DMS114 treated with DMSO at 0.1 percent for 48 hours (cell line): ENCODE results near the gene C17orf50.

Experiments
- DNase-seq: peaks from one replicate; lab custom pipeline; 2025; ENCODE audit not compliant: unreplicated experiment; lab: John Stamatoyannopoulos, UW

The C17orf50 gene

DNA sequence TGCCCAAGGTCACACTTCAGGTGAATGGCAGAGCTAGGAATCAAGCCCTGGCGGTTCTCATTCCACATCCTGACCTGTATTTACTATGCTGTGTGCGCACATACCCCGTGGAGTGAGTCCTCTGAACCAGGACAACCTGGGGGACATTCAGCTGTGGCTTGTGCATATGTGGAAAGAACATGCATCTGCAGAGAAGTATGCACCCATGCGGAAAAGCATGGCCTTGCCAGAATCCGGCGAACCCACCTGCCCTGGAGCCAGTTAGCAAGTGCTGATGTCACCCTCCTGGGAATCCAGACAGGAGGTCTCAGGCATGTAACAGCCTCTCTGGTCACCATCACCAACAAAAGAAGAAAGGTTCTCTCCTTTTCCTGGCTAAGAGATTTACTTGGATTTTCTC, 27.3 kb upstream of the C17orf50 start:
- DNase-seq: no peak

DNA sequence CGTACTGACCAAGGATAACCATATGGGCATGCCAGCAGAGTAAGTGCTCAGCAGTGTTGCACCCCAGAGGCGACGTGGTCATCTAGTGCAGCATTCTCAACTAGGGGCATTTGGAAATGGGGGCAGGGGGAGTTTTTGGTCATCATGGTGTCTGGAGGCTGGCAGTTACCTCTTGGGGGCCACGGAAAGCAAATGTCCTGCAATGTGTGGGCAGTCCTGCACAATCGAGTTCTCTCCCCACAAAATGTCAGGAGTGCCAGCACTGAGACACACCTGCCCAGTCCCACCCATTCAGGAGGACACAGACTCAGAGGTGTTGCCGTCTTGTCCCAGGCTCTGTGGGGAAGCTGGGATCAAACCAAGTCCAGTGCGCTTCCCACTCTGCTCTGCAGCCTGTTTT, 26.3 kb upstream of the C17orf50 start:
- no peak for DNase-seq

DNA sequence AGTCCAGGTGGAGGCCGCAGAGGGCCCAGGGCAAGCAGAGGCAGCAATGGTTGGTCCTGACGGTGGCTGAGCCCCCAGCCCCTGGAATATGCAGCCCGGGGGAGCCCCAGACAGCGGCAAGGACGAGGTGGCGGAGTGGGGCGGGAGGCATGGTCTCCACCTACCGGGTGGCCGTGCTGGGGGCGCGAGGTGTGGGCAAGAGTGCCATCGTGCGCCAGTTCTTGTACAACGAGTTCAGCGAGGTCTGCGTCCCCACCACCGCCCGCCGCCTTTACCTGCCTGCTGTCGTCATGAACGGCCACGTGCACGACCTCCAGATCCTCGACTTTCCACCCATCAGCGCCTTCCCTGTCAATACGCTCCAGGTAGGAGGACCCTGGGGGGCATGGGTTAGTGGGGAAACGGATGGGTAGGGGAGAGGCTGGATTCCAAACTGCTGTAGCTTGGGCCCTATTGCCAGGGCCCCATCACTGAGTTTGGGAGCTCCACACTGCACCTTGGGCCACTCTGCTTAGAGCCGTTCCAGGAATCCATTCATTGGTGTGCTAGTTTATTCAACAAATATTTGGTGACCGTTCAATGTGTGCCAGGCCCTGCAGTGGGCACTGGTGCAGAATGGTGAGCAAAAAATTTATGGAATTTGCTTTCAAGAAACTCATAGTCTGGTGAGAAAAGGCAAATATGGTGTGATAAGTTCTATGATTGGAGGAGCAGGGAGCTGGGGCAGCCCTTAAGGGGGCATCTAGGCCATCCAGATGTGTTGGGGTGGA, 25.5 kb upstream of the C17orf50 start:
- no peak for DNase-seq

DNA sequence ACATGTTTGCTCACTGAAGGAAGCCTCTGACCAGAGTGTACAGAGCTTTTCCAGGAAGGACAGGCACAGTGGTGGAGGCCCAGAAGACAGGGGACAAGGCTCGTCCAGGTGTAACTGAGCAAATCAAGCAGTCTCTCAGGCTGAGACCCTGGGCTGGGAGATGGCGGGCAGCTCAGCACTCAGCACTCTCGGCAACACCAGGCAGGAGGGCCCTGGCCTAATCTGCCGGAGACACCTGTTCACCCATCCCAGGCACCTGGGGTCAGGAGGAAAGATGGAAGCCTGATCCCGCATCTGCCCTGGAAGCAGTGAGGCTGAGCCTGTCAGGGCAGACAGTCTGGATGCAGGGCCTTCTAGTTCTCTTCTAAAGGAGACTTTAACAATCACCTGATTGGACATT, 24.5 kb upstream of the C17orf50 start:
- no peak for DNase-seq

DNA sequence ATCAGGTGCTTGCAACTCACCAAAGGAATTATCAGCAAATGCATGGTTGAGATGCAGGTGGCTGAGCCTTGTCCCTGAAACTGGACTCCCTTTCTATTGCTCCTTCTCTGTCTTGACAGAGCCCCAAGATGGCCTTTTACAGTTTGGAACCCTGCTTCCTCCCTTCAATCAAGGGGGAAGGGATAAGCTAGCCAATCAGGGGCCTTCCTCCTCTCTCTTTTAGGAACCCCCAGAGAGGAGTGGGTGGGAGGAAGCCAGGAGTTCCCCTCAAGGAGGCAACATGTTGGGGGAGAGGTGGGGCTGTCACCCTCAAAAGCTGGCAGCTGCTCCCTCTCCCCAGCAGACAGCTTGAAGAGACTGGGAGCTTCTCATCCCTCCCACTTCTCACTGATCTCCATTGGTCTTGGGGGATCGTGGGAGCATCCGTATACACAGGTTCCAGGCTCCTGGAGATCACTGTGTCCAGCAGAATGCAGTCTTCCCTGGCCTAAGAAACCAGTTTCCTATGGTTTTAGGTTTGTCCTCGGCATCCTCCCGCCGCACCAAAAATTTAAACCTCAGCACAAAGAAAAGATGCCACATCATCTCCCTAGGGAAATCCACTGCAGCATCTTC, 22.1 kb upstream of the C17orf50 start:
- no peak for DNase-seq

DNA sequence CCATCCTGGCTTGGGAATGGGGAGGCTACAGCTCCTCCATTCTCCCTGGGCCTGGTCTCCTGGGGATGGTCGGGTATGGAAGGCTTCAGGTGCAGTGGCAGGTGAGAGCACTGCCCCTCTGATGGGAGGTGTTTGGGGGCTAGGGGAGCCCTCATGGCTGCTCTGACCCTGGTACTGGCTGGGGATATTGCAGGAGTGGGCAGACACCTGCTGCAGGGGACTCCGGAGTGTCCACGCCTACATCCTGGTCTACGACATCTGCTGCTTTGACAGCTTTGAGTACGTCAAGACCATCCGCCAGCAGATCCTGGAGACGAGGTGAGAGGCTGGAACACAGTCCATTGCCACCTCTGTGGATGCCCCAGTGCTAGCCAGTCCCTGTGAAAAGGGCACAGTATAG, 20.5 kb upstream of the C17orf50 start:
- DNase-seq: no peak

DNA sequence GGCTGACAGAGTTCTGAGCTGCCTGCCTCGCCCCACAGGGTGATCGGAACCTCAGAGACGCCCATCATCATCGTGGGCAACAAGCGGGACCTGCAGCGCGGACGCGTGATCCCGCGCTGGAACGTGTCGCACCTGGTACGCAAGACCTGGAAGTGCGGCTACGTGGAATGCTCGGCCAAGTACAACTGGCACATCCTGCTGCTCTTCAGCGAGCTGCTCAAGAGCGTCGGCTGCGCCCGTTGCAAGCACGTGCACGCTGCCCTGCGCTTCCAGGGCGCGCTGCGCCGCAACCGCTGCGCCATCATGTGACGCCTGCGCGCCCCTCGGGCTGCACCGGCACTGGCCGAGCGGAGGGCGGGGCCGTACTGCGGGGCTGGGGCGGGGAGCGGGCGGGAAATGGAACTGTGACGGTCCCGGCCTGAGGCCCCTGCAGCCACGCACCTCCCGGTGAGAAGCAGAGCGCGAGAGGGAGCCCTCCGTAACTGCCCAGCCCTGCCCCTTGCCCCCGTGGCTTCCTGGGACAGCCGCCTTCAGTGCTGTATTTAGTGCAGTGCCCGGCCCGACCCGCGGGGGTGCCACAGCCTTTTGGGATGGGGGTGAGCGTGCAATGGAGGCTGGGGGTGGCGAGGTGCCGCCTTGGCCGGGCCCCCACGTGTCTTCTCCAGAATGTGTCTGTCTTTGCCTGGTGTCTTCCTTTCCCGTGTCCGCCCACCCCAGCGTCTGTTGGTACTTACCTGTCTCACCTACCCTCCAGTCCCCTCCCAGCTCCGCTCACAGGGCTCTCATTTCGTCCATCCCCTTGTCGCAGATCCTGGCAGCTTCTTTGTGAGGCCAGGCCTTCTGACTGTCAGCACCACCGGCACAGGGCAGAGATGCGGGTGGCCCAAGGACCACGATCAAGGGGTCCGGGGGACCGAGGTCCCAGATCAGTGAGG, 19.4 kb upstream of the C17orf50 start:
- no peak for DNase-seq

DNA sequence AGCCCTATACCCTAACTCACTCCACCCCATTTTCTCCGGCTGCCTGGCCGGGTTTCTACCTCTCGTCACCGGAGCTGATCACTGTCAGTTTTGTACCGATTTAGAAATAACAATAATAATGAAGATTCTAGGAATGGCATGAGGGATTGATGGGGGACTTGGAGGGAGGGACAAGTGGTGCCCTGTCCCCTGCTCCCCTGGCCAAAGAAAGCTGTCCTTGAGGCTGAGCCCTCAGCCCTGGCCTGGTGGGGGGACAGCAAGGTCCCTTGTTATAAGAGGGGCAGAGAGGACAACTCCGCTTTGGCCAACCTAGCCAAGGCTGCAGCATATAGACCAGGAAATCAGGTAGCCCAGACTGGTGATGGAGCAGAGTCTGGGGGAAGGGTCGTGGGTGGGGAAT, 18.2 kb upstream of the C17orf50 start:
- no peak for DNase-seq

DNA sequence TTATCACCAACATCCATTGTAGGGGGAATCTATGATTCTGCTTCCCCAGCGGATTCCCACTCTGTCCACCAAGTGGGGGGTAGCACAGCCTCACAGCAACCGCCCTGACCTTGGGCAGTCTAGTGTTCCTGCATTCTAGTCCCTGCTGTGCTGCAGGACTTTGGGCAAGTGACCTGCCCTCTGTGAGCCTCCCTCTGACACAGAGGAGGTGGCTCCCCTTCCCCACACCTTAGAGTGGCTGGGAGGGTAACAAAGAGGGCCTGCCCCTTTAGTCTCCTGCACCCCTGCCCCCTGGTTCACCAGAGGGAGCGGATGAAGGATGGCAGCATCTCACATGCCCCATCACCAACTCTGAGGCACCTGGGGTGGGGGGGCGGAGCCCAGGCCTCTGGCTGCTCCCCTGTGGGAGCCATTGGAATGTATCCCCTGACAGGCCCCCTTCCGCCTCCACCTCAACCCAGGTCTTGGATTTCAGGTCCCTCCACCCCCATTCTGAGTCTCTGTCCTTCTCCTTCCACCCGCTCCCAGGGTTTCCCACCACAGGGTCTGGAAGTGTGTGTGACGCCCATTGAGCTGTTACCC, 17.7 kb upstream of the C17orf50 start:
- DNase-seq: no peak

DNA sequence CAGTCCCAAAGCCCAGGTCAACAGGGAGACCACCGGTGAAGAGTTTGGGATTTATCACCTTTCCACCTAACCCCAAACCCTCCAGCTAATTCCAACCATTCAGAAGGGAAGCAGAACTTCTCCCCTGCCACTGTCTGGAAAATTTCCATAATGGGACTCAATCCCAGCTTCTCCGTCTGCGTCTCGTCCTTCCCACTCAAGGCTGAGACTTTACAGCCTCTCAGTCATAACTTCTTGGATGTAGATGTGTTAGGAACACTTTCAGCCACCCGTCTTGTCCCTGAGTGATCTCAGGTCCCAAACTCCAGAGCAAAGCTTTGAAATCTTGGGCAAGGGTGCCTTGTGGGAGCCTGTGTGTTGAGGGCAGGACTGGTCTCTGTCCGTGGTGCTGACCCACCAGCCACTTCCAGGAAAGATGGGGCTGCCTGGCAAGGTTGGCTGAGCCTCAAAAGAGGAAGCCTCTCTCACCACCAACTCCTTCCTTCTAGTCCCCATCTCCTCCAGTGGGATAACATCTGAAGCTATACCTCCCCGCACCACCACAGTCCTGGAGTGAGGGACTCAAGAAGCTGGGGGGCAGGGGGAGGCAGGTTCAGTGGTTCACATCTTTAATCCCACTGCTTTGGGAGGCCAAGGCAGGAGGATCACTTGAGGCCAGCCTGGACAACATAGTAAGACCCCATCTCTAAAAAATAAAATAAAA, 16.9 kb upstream of the C17orf50 start:
- DNase-seq: no peak

DNA sequence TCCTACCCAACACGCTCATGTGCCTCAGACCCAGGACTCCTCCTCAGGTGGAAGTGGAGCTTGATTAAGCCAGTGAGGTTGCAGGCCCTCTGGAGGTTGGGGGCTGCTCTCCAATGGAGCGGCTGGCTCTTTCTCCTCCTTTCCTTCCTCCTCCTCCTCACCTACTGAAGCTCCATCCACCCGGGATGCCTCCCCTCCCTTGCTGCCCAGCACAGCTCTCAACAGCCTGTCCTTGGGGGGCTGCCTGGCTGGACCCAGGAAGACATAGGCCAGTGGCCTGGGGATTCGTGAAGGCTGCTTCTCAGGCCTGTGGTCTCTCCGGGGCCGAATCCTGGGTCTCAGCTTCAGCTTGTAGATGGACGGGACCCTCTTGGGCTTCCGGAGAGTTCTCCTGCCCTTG, 15.9 kb upstream of the C17orf50 start:
- no peak for DNase-seq

DNA sequence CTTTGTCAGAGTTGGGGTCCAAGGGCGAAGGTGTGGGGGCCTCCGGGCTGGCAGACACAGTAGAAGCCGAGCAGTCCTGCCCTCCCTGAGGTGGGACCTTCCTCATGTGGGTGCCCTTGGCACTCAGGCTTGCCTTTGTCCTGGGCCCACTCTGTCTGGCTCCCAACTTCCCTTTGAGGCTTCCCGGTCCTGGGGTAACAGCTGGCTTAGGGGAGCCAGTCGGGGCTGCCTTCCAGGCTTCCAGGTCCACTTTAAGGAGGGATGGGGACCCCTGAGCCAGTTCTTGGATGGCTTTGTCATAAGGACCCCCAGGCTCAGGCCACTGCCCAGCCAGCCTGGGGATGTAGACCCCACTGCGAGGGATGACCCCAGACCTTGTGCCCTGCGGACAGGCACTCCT, 15.4 kb upstream of the C17orf50 start:
- DNase-seq: no peak

DNA sequence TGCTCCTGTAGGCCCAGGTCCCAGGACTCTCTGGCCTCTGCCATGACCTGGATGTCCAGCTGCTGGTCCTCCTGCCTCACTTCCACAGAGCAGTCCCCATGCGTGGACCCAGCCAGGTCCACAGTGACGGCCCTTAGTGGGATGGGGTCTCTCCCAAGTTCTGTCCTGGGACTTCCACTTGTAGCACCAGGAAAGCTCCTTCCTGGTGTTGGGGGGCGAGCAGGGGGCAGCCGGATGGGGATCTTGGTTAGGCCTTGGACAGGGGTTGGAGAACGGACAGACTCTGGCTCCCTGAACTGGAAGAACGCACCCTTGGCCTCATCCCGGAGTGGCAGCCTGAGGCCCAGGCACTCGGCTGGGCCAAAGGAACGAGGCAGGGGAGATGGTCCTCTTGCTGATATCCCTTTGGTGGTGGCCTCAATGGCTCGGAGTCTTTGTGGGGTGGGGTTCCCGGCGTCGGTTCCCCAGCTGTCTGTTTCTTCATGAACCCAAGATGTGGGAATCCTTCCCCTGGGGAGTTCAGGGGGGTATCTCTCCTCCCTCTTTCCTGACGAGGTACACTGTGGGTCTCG, 14.9 kb upstream of the C17orf50 start:
- no peak for DNase-seq

DNA sequence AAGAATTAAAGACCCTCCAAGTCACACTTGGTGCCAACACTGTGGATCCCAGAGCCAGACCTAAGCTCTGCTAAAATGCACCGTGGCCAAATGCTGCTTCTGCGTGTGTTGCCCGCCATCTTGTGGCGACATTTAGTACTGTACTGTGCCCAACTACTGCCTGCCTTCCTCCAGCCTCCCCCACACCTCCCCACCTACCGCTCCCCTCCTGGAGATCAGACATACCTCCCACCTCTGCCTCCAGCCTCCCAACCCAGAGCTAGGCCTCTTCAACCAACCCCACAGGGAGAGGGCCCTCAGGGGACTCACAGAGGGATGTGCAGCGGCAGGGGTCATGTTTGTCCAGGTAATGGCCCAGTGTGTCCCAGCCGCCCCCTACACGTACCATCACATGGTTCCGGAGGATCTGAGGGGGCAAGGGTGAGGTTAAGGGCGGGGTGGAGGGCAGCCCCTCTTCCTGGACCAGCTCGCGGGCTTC, 13.1 kb upstream of the C17orf50 start:
- peak; percentile 68 for DNase-seq

DNA sequence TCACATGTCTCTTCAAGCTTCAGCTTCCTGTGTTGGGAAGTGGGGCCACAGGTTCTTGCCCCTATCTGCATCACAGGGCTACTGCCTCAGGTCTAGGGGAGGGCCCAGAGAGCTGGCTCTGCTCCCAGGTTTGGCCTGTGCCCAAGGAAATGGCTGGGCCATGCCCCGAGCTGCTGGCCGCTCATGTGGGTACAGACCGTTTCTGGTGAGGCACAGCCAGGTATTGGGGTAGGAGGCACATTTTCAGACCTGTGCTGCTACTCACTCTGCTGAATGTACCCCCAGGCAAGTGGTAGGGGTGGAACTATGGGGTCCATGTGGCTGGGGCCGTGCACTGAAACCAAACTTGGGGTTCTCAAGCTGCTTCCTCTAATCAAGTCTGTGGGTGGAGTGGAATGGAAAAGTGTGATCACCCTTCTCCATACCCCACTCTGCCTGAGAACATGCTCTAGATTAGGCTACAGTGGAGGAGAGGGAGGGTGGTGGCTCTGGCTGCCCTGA, 12.3 kb upstream of the C17orf50 start:
- DNase-seq: no peak

DNA sequence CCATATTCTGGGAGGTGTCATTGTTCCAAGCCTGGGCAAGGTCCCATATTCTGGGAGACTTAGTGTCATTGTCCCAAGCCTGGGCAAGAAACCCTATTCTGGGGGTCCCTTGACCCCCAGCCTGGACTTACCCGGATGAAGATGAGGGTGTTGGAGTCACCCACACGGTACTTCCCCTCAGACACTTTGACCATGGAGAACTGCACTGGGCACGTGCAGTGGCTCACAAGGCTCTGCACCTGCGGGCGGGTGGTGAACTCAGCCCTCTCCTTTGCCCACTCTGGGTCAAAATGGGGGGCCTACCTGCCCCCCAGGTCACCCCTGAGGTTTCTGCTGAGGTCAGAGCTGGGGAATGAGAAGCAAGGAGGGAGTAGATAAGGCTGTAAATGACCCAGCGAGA, 11.7 kb upstream of the C17orf50 start:
- DNase-seq: no peak

DNA sequence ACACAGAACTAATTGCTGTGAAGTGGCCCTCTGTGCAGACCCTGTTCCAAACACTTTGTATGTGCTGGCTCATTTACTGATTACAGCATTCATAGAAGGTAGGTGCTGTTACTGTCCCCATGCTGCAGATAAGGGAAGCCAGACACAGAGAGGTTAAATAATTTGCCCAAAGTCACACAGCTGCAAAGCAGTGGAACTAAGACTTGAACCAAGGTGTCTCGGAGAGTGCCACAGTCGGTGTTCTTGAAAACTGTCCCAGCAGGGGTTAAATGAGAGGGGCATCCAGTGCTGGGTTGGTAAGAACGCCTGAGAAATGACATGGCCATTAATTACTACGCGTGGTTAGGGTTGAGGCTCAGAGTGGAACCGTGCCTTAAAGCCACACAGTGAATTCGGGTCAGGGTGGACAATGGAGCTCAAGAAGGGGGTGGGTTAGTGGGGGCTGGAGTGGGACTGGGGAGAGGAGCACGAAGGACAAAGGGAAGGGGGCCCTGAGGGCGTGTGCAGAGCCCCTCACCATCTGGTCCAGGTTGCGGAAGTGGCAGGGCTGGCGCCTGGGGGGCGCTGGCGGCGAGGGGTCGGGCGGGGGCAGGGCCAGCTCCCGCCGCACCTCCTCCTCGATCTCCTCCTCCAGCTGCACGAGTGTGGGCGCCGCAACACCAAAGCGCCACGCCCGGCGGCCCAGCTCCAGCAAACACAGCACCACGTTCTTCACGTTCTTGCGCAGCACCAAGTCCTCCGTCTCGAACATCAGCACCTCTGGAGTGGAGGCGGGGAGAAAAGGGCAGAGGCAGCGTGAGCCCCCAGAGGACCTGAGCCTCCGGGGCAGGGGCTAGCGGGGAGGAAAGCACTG, 10.9 kb upstream of the C17orf50 start:
- DNase-seq: no peak

DNA sequence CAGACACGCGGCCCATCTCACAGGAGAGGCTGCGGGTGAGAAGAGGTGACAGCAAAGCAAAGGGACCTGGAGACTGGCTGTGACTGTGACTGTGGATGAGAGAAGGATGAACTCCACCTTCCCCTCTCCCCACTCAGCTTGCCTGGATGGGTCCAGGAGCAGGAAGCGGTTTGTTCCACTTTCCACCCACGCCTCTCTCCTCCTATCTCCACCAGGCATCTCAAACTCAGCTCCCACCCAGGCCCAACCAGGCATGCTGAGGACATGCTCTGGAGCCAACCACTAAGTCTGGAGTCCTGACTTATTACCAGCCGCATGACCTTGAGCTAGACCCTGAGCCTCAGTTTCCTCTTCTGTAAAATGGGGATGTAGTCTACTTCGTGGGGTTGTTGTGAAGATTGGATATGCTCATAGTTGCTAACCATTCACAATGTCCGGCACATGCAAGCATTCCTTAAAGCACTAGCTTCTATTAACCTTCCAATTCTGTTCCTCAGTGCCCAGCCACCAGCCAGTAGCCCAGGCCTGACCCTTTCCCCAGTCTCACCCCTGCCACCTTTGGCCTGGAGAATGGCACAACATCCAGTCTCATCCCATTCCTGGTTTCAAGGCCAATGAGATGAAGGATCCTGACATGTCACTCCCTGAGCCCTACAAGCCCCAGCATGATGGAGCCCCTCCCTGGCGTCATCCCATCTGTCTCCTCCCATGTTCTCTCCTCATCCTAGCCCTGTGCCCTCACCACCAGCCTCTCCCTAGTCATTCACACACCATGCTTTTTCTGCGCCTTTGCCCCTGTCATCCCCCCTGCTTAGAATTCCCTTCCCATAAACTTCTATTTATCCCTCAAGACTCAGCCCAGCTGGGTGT, 9.9 kb upstream of the C17orf50 start:
- no peak for DNase-seq
